Ascending aorta (tissue), 2 donors: ENCODE results near the gene COTL1. TPM values are rescaled to one million over a fixed set of nuclear protein-coding genes. Genes with fewer than 3 reads are reported as not detected.
A peak's percentile ranks its signal among the peaks of the same experiment; 100 is the strongest.
"Not testable (repeated sequence)": the region's sequence is repeated elsewhere in the genome, so short reads cannot be mapped to it uniquely, and the experiment has no call there.

Experiments used
- DNase-seq, 2 donors: peaks; one replicate each; pipeline ENCODE4 v3.0.0-alpha.2; 2019; ENCODE audit warnings: low spot score in 2 of 2
- H3K27ac ChIP-seq, 2 donors: fragments of 200-600 bp; sonication (generic); one replicate each; pipeline ENCODE4 v1.5.1; 2016 to 2017; ENCODE audit warnings: mild to moderate bottlenecking in 1 of 2
- H3K27me3 ChIP-seq: fragments of 200-600 bp; sonication (generic); one replicate; pipeline ENCODE4 v1.5.1; 2017
- H3K36me3 ChIP-seq, 2 donors: fragments of 200-600 bp; sonication (generic); one replicate each; pipeline ENCODE4 v1.5.1; 2016
- H3K4me1 ChIP-seq, 2 donors: fragments of 200-600 bp; sonication (generic); one replicate each; pipeline ENCODE4 v1.5.1; 2016 to 2017; ENCODE audit warnings: mild to moderate bottlenecking in 1 of 2
- H3K4me3 ChIP-seq, 2 donors: fragments of 200-600 bp; sonication (generic); one replicate each; pipeline ENCODE4 v1.5.1; 2016 to 2017; ENCODE audit warnings: mild to moderate bottlenecking in 1 of 2
- H3K9me3 ChIP-seq, 2 donors: fragments of 200-600 bp; sonication (generic); one replicate each; pipeline ENCODE4 v1.5.1; 2016
- CTCF ChIP-seq, 3 experiments: fragments of 200-600 bp in 2 of 3; fragments of 450-650 bp in 1 of 3; sonication (generic) in 2 of 3; IDR thresholded peaks; one replicate each; pipeline ENCODE4 v1.5.1; 2016 to 2019; ENCODE audit warnings: antibody characterized with exemption in 3 of 3, mild to moderate bottlenecking in 1 of 3, moderate library complexity in 1 of 3
- intact Hi-C: fragments of 100-400 bp; cut with DNase I; formaldehyde crosslinking; loops from one replicate; pipeline ENCODE4 v1.15.1; 2023
- total RNA-seq: library from RNA; depleted of rRNA; stranded (reverse); fragments of >200 nt; gene quantifications from one replicate; pipeline ENCODE4 v1.1.0, GENCODE V29; 2016

Gene COTL1
- total RNA-seq, 1 donor from 2014 or later: 120 TPM

DNA sequence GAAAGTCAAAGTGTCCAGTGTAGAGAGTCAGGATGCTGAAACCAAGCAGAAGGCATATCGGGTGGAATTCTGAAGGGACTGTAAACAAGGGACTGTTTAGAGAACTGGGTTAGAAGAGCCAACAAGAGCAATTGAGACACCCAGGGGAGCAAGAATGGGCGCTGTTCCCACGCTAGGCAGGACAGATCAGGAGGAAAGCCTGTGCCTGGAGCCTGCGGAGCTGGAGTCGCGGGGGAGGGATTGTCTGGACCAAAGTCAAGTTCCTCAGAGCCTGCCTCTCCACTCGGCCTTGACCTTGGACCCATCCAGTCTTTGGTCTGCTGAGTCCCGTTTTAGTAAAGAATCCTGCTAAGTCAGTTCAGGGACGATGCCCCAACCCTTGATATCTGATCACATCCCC is 15.7 kb upstream of the COTL1 start:
- peak overlapping the region in 1 of 2 donors; percentile 42 for H3K27ac ChIP-seq
- no peaks in the 10 kb centered on the region for H3K36me3 ChIP-seq
- no peak for TF ChIP-seq CTCF (IDR thresholded peaks at IDR 0.05)
- intact Hi-C loops: no loop called here
- H3K9me3 ChIP-seq: no peaks in the 10 kb centered on the region
- H3K27me3 ChIP-seq: no peaks in the 10 kb centered on the region
- no peak overlapping the region for H3K4me3 ChIP-seq
- peak in 1 of 2 donors; percentile 76 for DNase-seq
- H3K4me1 ChIP-seq: peaks cover 0 to 8% of the 10 kb centered on the region in 2 donors

DNA sequence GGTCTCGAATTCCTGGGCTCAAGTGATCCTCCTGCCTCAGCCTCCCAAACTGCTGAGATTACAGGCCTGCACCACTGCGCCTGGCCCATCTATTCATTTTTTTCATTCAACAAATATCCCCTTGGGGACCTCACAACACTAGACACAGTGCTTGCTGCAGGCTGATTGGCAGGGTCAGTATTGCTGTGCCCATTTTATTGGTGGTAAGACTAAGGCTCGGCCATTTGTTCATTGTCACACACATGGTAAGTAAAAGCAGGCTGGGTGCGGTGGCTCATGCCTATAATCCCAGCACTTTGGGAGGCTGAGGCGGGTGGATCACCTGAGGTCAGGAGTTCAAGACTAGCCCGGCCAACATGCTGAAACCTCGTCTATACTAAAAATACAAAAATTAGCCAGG is 15.0 kb upstream of the COTL1 start:
- H3K36me3 ChIP-seq, intact Hi-C loops, H3K4me3 ChIP-seq, H3K27ac ChIP-seq, H3K27me3 ChIP-seq, H3K9me3 ChIP-seq, DNase-seq, H3K4me1 ChIP-seq: not testable (repeated sequence)

- H3K4me3 ChIP-seq: no peak overlapping the region
- TF ChIP-seq CTCF (IDR thresholded peaks at IDR 0.05): no peak
- no peak for DNase-seq
- no peaks in the 10 kb centered on the region for H3K9me3 ChIP-seq
- no peaks in the 10 kb centered on the region for H3K36me3 ChIP-seq
- intact Hi-C loops: no loop called here
- H3K4me1 ChIP-seq: peaks cover 0 to 8% of the 10 kb centered on the region in 2 donors
- no peak overlapping the region for H3K27ac ChIP-seq
- H3K27me3 ChIP-seq: no peaks in the 10 kb centered on the region
These were observed 14.0 kb upstream of the COTL1 start for GRCh38 chr16:84631886-84632285.

DNA sequence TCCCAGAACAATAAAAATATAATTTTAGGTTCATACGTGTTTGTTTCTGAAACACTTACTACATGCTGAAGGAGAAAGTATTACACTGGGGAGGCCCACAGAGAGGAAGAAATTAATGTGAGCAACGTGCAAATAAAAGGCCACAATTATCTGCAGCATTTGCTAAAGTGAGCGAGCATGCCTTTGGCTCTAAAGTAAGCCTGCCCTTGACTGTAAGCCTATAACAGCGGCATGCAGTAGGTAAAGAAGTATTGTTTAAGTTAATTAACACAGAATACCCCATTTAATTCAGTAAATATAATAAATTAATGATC is 13.2 kb upstream of the COTL1 start:
- no peaks in the 10 kb centered on the region for H3K9me3 ChIP-seq
- no peaks in the 10 kb centered on the region for H3K36me3 ChIP-seq
- intact Hi-C loops: no loop called here
- H3K4me1 ChIP-seq: peaks cover 0 to 8% of the 10 kb centered on the region in 2 donors
- H3K27ac ChIP-seq: no peak overlapping the region
- DNase-seq: no peak
- no peak for TF ChIP-seq CTCF (IDR thresholded peaks at IDR 0.05)
- H3K27me3 ChIP-seq: no peaks in the 10 kb centered on the region
- H3K4me3 ChIP-seq: no peak overlapping the region

DNA sequence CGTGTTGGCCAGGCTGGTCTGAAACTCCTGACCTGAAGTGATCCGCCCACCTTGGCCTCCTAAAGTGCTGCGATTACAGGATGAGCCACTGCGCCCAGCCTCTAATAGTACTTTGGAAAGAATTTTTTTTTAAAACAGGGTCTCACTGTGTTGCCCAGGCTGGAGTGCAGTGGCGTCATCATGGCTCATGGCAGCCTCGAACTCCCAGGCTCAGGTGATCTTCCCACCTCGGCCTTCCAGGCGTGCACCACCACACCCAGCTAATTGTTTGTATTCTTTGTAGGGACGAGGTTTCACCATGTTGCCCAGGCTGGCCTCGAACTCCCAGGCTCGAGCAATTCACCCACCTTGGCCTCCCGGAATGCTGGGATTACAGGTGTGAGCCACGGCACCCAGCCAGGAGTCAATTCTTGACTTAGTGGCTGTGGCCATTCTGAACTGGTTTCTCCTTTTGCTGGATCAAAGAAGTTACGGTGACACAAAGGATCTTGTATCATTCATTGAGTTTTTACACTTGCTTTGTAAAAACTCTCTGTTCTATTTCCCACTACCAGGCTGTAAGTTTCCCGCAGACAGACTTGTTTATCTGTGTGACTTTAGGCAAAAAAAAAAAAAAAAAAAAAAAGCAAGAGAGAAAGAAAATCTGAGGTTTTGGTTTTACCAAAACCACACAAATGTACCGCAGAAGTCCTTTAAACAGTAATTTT is 12.7 kb upstream of the COTL1 start:
- Histone ChIP-seq H3K9me3 (no peaks in the 10 kb centered on the region), H3K4me3 (no peak overlapping the region), H3K36me3 (no peaks in the 10 kb centered on the region), H3K4me1 (peaks cover 0 to 8% of the 10 kb centered on the region in 2 donors), H3K27ac (no peak overlapping the region), H3K27me3 (no peaks in the 10 kb centered on the region)
- TF ChIP-seq CTCF (IDR thresholded peaks at IDR 0.05): no peak
- intact Hi-C loops: no loop called here
- no peak for DNase-seq

- no peaks in the 10 kb centered on the region for H3K27me3 ChIP-seq
- DNase-seq: no peak
- H3K27ac ChIP-seq: no peak overlapping the region
- no peak for TF ChIP-seq CTCF (IDR thresholded peaks at IDR 0.05)
- peaks cover 0 to 8% of the 10 kb centered on the region in 2 donors for H3K4me1 ChIP-seq
- H3K36me3 ChIP-seq: no peaks in the 10 kb centered on the region
- intact Hi-C loops: no loop called here
- H3K4me3 ChIP-seq: no peak overlapping the region
- no peaks in the 10 kb centered on the region for H3K9me3 ChIP-seq
These were observed 12.1 kb upstream of the COTL1 start for GRCh38 chr16:84630009-84630408.
